Liver (tissue), 9 donors: ENCODE data around the gene SLC24A4. TPM values are rescaled to one million over a fixed set of nuclear protein-coding genes. Genes with fewer than 3 reads are reported as not detected.

ENCODE experiments used
- DNase-seq: peaks from one replicate; pipeline ENCODE4 v3.0.0-alpha.2; 2017; ENCODE audit warnings: low spot score
- H3K27ac ChIP-seq, 2 donors: one replicate each; pipeline ENCODE4 v1.7.0; 2013; ENCODE audit warnings: inconsistent platforms in 2 of 2, low read length in 2 of 2, control low read depth in 1 of 2, low read depth in 1 of 2, mild to moderate bottlenecking in 1 of 2
- H3K27me3 ChIP-seq, 4 donors: one replicate each; pipeline versions ENCODE4 v1.6.1 to v1.7.0; 2013; ENCODE audit warnings: low read length in 3 of 4, inconsistent platforms in 1 of 4, mild to moderate bottlenecking in 1 of 4, moderate library complexity in 1 of 4; ENCODE audit not compliant: control insufficient read depth in 4 of 4, insufficient read depth in 4 of 4
- H3K36me3 ChIP-seq, 4 donors: one replicate each; pipeline versions ENCODE4 v1.6.1 to v1.7.0; 2013; ENCODE audit warnings: low read length in 3 of 4, mild to moderate bottlenecking in 3 of 4, low read depth in 1 of 4, moderate library complexity in 1 of 4; ENCODE audit not compliant: control insufficient read depth in 4 of 4, insufficient read depth in 3 of 4
- H3K4me1 ChIP-seq, 4 donors: one replicate each; pipeline versions ENCODE4 v1.6.1 to v1.7.0; 2013; ENCODE audit warnings: low read length in 3 of 4, mild to moderate bottlenecking in 3 of 4, moderate library complexity in 1 of 4; ENCODE audit not compliant: control insufficient read depth in 4 of 4, insufficient read depth in 4 of 4
- H3K4me3 ChIP-seq, 3 donors: one replicate each; pipeline versions ENCODE4 v1.6.1 to v1.7.0; 2013; ENCODE audit warnings: low read length in 3 of 3, control low read depth in 1 of 3, low read depth in 1 of 3, mild to moderate bottlenecking in 1 of 3
- H3K9ac ChIP-seq, 2 donors: one replicate each; pipeline ENCODE4 v1.7.0; 2013; ENCODE audit warnings: low read length in 2 of 2, mild to moderate bottlenecking in 2 of 2, moderate library complexity in 2 of 2, control low read depth in 1 of 2, low read depth in 1 of 2
- H3K9me3 ChIP-seq, 4 donors: one replicate each; pipeline versions ENCODE4 v1.6.1 to v1.7.0; 2013; ENCODE audit warnings: low read length in 3 of 4; ENCODE audit not compliant: control insufficient read depth in 4 of 4
- EGR1 ChIP-seq, 2 donors: IDR thresholded peaks; 2 replicates each; pipeline ENCODE4 v1.6.1; 2016 to 2018; ENCODE audit warnings: antibody characterized with exemption in 2 of 2, low read depth in 2 of 2
- FOXA1 ChIP-seq: IDR thresholded peaks from 2 replicates; pipeline ENCODE4 v1.6.1; 2016; ENCODE audit warnings: antibody characterized with exemption
- FOXA2 ChIP-seq: IDR thresholded peaks from 2 replicates; pipeline ENCODE4 v1.6.1; 2016; ENCODE audit warnings: antibody characterized with exemption
- GABPA ChIP-seq, 2 donors: IDR thresholded peaks in 1 of 2; conservative IDR thresholded peaks in 1 of 2; 2 replicates each; pipeline ENCODE4 v1.6.1; 2016; ENCODE audit warnings: antibody characterized with exemption in 2 of 2, mild to moderate bottlenecking in 1 of 2, moderate library complexity in 1 of 2
- HNF4A ChIP-seq, 2 donors: conservative IDR thresholded peaks; 2 replicates each; pipeline ENCODE4 v1.6.1; 2016; ENCODE audit warnings: antibody characterized with exemption in 2 of 2, mild to moderate bottlenecking in 2 of 2
- HNF4G ChIP-seq: IDR thresholded peaks from 2 replicates; pipeline ENCODE4 v1.6.1; 2016; ENCODE audit warnings: antibody characterized with exemption
- JUND ChIP-seq, 2 donors: IDR thresholded peaks; 2 replicates each; pipeline ENCODE4 v1.6.1; 2016; ENCODE audit warnings: antibody characterized with exemption in 2 of 2
- NR2F2 ChIP-seq: IDR thresholded peaks from 2 replicates; pipeline ENCODE4 v1.6.1; 2016; ENCODE audit warnings: antibody characterized with exemption
- RAD21 ChIP-seq, 2 donors: IDR thresholded peaks; 2 replicates each; pipeline ENCODE4 v1.6.1; 2016; ENCODE audit warnings: antibody characterized with exemption in 2 of 2, mild to moderate bottlenecking in 2 of 2
- RXRA ChIP-seq, 2 donors: IDR thresholded peaks; 2 replicates each; pipeline ENCODE4 v1.6.1; 2017 to 2018; ENCODE audit warnings: antibody characterized with exemption in 2 of 2, mild to moderate bottlenecking in 1 of 2
- SP1 ChIP-seq: IDR thresholded peaks from 2 replicates; pipeline ENCODE4 v1.6.1; 2018; ENCODE audit warnings: antibody characterized with exemption, mild to moderate bottlenecking
- TAF1 ChIP-seq: conservative IDR thresholded peaks from 2 replicates; pipeline ENCODE4 v1.6.1; 2016; ENCODE audit warnings: antibody characterized with exemption, mild to moderate bottlenecking
- YY1 ChIP-seq: IDR thresholded peaks from 2 replicates; pipeline ENCODE4 v1.6.1; 2016; ENCODE audit warnings: antibody characterized with exemption, mild to moderate bottlenecking
- WGBS: extraction: QIAGEN DNeasy Blood & Tissue Kit; methylation state at CpG from one replicate; pipeline ENCODE4 v1.1.7; 2013; 5-methylcytosine and 5-hydroxymethylcytosine counted together
- polyA plus RNA-seq, 2 donors: library from polyadenylated mRNA; stranded (reverse) in 1 of 2; unstranded in 1 of 2; fragments of 200-250 nt in 1 of 2; fragments of >200 nt in 1 of 2; fragmentation: Nextera tagmentation in 1 of 2; extraction: Ambion mirVana in 1 of 2; gene quantifications; one replicate each; pipeline versions ENCODE4 v1.2.1 to v1.2.3, GENCODE V29; 2013 to 2015
- total RNA-seq, 2 donors: library from RNA; depleted of rRNA; stranded (reverse); fragments of >200 nt; gene quantifications; one replicate each; pipeline ENCODE4 v1.2.3, GENCODE V29; 2014
- TF ChIP-seq, protein P1 (sequence below): IDR thresholded peaks from 2 replicates; pipeline ENCODE4 v1.6.1; 2016; ENCODE audit warnings: antibody characterized with exemption, mild to moderate bottlenecking
- TF ChIP-seq, protein P2 (sequence below): IDR thresholded peaks from 2 replicates; pipeline ENCODE4 v1.6.1; 2016; ENCODE audit warnings: antibody characterized with exemption
- TF ChIP-seq, protein P3 (sequence below): IDR thresholded peaks from 2 replicates; pipeline ENCODE4 v1.6.1; 2016; ENCODE audit warnings: antibody characterized with exemption
- TF ChIP-seq, protein P4 (sequence below): IDR thresholded peaks from 2 replicates; pipeline ENCODE4 v1.6.1; 2016; ENCODE audit warnings: antibody characterized with exemption
- TF ChIP-seq, protein P5 (sequence below): fragments of 150-350 bp; IDR thresholded peaks from 2 replicates; pipeline ENCODE4 v1.5.1; 2017; ENCODE audit warnings: improper control_type of control experiment, low read depth, low read length; ENCODE audit not compliant: missing input control
- donor health status: healthy.
- donor health status: healthy.
- donor health status: healthy.
- donor health status: healthy.
- donor health status: healthy.

The SLC24A4 gene
- total and polyA plus RNA-seq, 4 donors = 0.06 to 0.23 (median 0.12) TPM

DNA sequence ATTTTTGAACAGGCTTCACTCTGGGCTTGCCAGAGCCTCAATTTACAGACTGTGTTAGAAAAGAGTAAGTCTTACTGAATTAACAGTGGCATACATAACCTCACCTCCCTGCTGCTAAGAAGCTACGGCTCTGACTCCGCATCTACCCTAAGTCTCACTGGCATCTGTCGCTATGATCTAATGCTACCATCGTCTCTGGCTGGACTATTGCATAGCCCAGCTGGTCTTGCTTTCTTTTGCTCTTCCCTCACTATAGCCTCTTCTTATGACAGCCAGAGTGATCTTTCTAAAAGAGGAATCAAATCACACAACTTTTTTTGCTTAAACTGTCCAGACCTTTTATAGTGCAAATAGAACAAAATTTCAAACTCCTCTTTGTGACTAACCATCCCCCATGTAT lies 81.1 kb downstream of the SLC24A4 start:
- no peak for TF ChIP-seq SP1

DNA sequence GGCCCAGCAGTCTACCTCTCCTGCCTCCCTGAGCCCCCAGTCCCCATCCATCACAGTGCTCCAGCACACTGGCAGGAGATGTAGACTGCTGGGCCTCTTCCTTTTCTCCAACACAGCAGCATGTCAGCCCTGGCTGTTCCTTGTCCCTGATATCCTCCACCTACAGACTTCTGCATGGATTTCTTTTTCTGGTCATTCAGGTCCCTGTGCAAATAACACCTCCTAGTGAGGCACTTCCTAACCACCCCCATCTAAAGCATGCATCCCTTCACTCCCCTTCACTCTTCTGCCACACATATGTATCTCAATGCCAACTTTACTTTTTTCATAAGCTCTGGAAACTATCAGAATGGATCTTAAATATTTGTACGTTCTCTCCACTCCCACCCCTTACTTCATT lies 81.5 kb downstream of the SLC24A4 start:
- Histone ChIP-seq H3K27ac (no peak overlapping the region), H3K4me3 (no peak overlapping the region), H3K4me1 (no peaks in the 10 kb centered on the region), H3K36me3 (no peaks in the 10 kb centered on the region), H3K9ac (no peak overlapping the region), H3K9me3 (no peaks in the 10 kb centered on the region), H3K27me3 (no peaks in the 10 kb centered on the region)
- no peak for DNase-seq
- no peak for TF ChIP-seq NR2F2
- TF ChIP-seq, protein P1, sequence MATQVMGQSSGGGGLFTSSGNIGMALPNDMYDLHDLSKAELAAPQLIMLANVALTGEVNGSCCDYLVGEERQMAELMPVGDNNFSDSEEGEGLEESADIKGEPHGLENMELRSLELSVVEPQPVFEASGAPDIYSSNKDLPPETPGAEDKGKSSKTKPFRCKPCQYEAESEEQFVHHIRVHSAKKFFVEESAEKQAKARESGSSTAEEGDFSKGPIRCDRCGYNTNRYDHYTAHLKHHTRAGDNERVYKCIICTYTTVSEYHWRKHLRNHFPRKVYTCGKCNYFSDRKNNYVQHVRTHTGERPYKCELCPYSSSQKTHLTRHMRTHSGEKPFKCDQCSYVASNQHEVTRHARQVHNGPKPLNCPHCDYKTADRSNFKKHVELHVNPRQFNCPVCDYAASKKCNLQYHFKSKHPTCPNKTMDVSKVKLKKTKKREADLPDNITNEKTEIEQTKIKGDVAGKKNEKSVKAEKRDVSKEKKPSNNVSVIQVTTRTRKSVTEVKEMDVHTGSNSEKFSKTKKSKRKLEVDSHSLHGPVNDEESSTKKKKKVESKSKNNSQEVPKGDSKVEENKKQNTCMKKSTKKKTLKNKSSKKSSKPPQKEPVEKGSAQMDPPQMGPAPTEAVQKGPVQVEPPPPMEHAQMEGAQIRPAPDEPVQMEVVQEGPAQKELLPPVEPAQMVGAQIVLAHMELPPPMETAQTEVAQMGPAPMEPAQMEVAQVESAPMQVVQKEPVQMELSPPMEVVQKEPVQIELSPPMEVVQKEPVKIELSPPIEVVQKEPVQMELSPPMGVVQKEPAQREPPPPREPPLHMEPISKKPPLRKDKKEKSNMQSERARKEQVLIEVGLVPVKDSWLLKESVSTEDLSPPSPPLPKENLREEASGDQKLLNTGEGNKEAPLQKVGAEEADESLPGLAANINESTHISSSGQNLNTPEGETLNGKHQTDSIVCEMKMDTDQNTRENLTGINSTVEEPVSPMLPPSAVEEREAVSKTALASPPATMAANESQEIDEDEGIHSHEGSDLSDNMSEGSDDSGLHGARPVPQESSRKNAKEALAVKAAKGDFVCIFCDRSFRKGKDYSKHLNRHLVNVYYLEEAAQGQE = no peak
- no peak for TF ChIP-seq FOXA2
- TF ChIP-seq RAD21 (IDR thresholded peaks at IDR 0.05) = no peak
- no peak for TF ChIP-seq HNF4A (conservative IDR thresholded peaks at IDR 0.05)
- no peak for TF ChIP-seq HNF4G
- TF ChIP-seq RXRA (IDR thresholded peaks at IDR 0.05) = no peak
- no peak for TF ChIP-seq JUND (IDR thresholded peaks at IDR 0.05)
- TF ChIP-seq, protein P2, sequence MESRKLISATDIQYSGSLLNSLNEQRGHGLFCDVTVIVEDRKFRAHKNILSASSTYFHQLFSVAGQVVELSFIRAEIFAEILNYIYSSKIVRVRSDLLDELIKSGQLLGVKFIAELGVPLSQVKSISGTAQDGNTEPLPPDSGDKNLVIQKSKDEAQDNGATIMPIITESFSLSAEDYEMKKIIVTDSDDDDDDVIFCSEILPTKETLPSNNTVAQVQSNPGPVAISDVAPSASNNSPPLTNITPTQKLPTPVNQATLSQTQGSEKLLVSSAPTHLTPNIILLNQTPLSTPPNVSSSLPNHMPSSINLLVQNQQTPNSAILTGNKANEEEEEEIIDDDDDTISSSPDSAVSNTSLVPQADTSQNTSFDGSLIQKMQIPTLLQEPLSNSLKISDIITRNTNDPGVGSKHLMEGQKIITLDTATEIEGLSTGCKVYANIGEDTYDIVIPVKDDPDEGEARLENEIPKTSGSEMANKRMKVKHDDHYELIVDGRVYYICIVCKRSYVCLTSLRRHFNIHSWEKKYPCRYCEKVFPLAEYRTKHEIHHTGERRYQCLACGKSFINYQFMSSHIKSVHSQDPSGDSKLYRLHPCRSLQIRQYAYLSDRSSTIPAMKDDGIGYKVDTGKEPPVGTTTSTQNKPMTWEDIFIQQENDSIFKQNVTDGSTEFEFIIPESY = no peak
- TF ChIP-seq EGR1 (IDR thresholded peaks at IDR 0.05; ENCODE audit: low read depth in 2 of 2) = no peak
- TF ChIP-seq, protein P3, sequence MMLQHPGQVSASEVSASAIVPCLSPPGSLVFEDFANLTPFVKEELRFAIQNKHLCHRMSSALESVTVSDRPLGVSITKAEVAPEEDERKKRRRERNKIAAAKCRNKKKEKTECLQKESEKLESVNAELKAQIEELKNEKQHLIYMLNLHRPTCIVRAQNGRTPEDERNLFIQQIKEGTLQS = no peak
- TF ChIP-seq, protein P4, sequence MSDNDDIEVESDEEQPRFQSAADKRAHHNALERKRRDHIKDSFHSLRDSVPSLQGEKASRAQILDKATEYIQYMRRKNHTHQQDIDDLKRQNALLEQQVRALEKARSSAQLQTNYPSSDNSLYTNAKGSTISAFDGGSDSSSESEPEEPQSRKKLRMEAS = no peak
- no peak for TF ChIP-seq FOXA1
- TF ChIP-seq TAF1 = no peak
- no peak for TF ChIP-seq YY1
- TF ChIP-seq, protein P5, sequence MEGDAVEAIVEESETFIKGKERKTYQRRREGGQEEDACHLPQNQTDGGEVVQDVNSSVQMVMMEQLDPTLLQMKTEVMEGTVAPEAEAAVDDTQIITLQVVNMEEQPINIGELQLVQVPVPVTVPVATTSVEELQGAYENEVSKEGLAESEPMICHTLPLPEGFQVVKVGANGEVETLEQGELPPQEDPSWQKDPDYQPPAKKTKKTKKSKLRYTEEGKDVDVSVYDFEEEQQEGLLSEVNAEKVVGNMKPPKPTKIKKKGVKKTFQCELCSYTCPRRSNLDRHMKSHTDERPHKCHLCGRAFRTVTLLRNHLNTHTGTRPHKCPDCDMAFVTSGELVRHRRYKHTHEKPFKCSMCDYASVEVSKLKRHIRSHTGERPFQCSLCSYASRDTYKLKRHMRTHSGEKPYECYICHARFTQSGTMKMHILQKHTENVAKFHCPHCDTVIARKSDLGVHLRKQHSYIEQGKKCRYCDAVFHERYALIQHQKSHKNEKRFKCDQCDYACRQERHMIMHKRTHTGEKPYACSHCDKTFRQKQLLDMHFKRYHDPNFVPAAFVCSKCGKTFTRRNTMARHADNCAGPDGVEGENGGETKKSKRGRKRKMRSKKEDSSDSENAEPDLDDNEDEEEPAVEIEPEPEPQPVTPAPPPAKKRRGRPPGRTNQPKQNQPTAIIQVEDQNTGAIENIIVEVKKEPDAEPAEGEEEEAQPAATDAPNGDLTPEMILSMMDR = no peak
- no peak for TF ChIP-seq SP1
- TF ChIP-seq GABPA (IDR thresholded peaks at IDR 0.05 in 1 of 2, conservative IDR thresholded peaks at IDR 0.05 in 1 of 2) = no peak
- 76% methylated on average over 1 of the region's 1 CpG for WGBS

More for the DNA sequence above, 81.1 kb downstream of the SLC24A4 start:
- Histone ChIP-seq H3K9me3 (no peaks in the 10 kb centered on the region), H3K9ac (no peak overlapping the region), H3K4me1 (no peaks in the 10 kb centered on the region), H3K27me3 (no peaks in the 10 kb centered on the region), H3K4me3 (no peak overlapping the region), H3K27ac (no peak overlapping the region), H3K36me3 (no peaks in the 10 kb centered on the region)
- WGBS = 84% methylated on average over 4 of the region's 4 CpGs
- no peak for DNase-seq
